ENCODE data around the gene CECR2. TPM values are rescaled to one million over a fixed set of nuclear protein-coding genes. Genes with fewer than 3 reads are reported as not detected.

CECR2 gene
- total RNA-seq, 2 experiments from 2014 or later = not detected

- Mint-ChIP-seq H3K4me3 (no peak overlapping the region), H3K4me1 (ENCODE audit: low read depth) (no peaks in the 10 kb centered on the region), H3K27me3 (peaks cover 7% of the 10 kb centered on the region), H3K36me3 (ENCODE audit: low read depth) (no peaks in the 10 kb centered on the region), H3K9me3 (no peaks in the 10 kb centered on the region), H3K27ac (no peak overlapping the region)
- Histone ChIP-seq H3K27me3 (ENCODE audit: control insufficient read depth in 1 of 2, insufficient read depth in 2 of 2, low read length in 2 of 2) (peaks cover 0 to 2% of the 10 kb centered on the region in 2 experiments), H3K4me3 (ENCODE audit: low read length) (no peak overlapping the region), H3K36me3 (ENCODE audit: insufficient read depth, low read length) (no peaks in the 10 kb centered on the region), H3K27ac (ENCODE audit: low read depth in 1 of 2, low read length in 2 of 2) (no peak overlapping the region), H3K4me1 (ENCODE audit: insufficient read depth, low read length) (no peaks in the 10 kb centered on the region), H3K9me3 (ENCODE audit: control insufficient read depth in 1 of 2, insufficient read depth in 1 of 2, low read length in 2 of 2) (no peaks in the 10 kb centered on the region)
- ChIA-PET CTCF (no interaction called here), POLR2A (interaction anchor here (0.7 kb wide), 1 partner anchor 13 kb away, joined by 3 read pairs; no protein-coding TSS in a partner anchor)
- no peak for ATAC-seq (ENCODE audit: poor library complexity)
- DNase-seq = no peak
- TF ChIP-seq CTCF (IDR thresholded peaks at IDR 0.05) = no peak
- intact Hi-C loops (cut with DNase I, micrococcal nuclease) = no loop called here
Observed at GRCh38 chr22:17438026-17438425, 68.8 kb downstream of the CECR2 start.

GRCh38 chr22:17441326-17441725, 72.1 kb downstream of the CECR2 start:
- no peaks in the 10 kb centered on the region for H3K4me1 ChIP-seq (ENCODE audit: insufficient read depth, low read length)
- intact Hi-C loops (cut with DNase I, micrococcal nuclease) = no loop called here
- no peaks in the 10 kb centered on the region for H3K9me3 ChIP-seq (ENCODE audit: control insufficient read depth in 1 of 2, insufficient read depth in 1 of 2, low read length in 2 of 2)
- Mint-ChIP-seq H3K36me3 (ENCODE audit: low read depth) (no peaks in the 10 kb centered on the region), H3K4me3 (no peak overlapping the region), H3K27ac (no peak overlapping the region), H3K9me3 (no peaks in the 10 kb centered on the region), H3K27me3 (peaks cover 7% of the 10 kb centered on the region), H3K4me1 (ENCODE audit: low read depth) (no peaks in the 10 kb centered on the region)
- no peak for DNase-seq
- ATAC-seq (ENCODE audit: poor library complexity) = no peak
- H3K27me3 ChIP-seq (ENCODE audit: control insufficient read depth in 1 of 2, insufficient read depth in 2 of 2, low read length in 2 of 2) = peaks cover 0 to 2% of the 10 kb centered on the region in 2 experiments
- no peak overlapping the region for H3K4me3 ChIP-seq (ENCODE audit: low read length)
- H3K27ac ChIP-seq (ENCODE audit: low read depth in 1 of 2, low read length in 2 of 2) = no peak overlapping the region
- TF ChIP-seq CTCF (IDR thresholded peaks at IDR 0.05) = no peak
- no peaks in the 10 kb centered on the region for H3K36me3 ChIP-seq (ENCODE audit: insufficient read depth, low read length)
- ChIA-PET POLR2A (no interaction called here), CTCF (no interaction called here)

GRCh38 chr22:17443405-17444203, 74.3 kb downstream of the CECR2 start:
- no peaks in the 10 kb centered on the region for H3K36me3 ChIP-seq (ENCODE audit: insufficient read depth, low read length)
- Mint-ChIP-seq H3K36me3 (ENCODE audit: low read depth) (no peaks in the 10 kb centered on the region), H3K4me1 (ENCODE audit: low read depth) (no peaks in the 10 kb centered on the region), H3K27me3 (no peaks in the 10 kb centered on the region), H3K4me3 (no peak overlapping the region), H3K27ac (no peak overlapping the region), H3K9me3 (no peaks in the 10 kb centered on the region)
- no peak for TF ChIP-seq CTCF (IDR thresholded peaks at IDR 0.05)
- peaks cover 0 to 4% of the 10 kb centered on the region in 2 experiments for H3K9me3 ChIP-seq (ENCODE audit: control insufficient read depth in 1 of 2, insufficient read depth in 1 of 2, low read length in 2 of 2)
- DNase-seq (no peak), ATAC-seq (ENCODE audit: poor library complexity) (no peak)
- H3K27me3 ChIP-seq (ENCODE audit: control insufficient read depth in 1 of 2, insufficient read depth in 2 of 2, low read length in 2 of 2) = no peaks in the 10 kb centered on the region
- no peak overlapping the region for H3K4me3 ChIP-seq (ENCODE audit: low read length)
- intact Hi-C loops (cut with DNase I, micrococcal nuclease) = no loop called here
- ChIA-PET CTCF (no interaction called here), POLR2A (no interaction called here)
- no peak overlapping the region for H3K27ac ChIP-seq (ENCODE audit: low read depth in 1 of 2, low read length in 2 of 2)
- H3K4me1 ChIP-seq (ENCODE audit: insufficient read depth, low read length) = no peaks in the 10 kb centered on the region

All from CD4-positive, alpha-beta T cell (primary cell).